HCT116 (cell line): ENCODE data around the gene MAP3K6. TPM values are rescaled to one million over a fixed set of nuclear protein-coding genes. Genes with fewer than 3 reads are reported as not detected.

Source experiments
- ATAC-seq: fragments of 200-7000 bp; cut with Tn5 transposase; 2 replicates; pipeline ENCODE4 v1.9.1; 2020; ENCODE audit warnings: mild to moderate bottlenecking, moderate library complexity
- BruUV-seq: library from RNA; stranded (reverse); fragments of 400-500 nt; replicated peaks from 2 replicates; lab custom pipeline; 2021; lab: Mats Ljungman, UMichigan
- CTCF ChIA-PET: fragments of 300-600 bp; sonication (Branson Sonifier 250); formaldehyde crosslinking; loops from one replicate; lab custom pipeline; 2021; ENCODE audit warnings: antibody characterized with exemption; lab: Charles Lee
- POLR2A ChIA-PET: fragments of 300-600, 350-600 bp; sonication (Branson Sonifier 250); formaldehyde crosslinking; loops from one replicate; lab custom pipeline; 2021; ENCODE audit warnings: antibody characterized with exemption; lab: Charles Lee
- RAD21 ChIA-PET, 2 experiments: fragments of 300-600 bp; sonication (Branson Sonifier 250); formaldehyde crosslinking; loops; one replicate each; lab custom pipeline; 2023; ENCODE audit warnings: low total read pairs in 2 of 2; ENCODE audit not compliant: uncharacterized antibody in 2 of 2, unreplicated experiment in 2 of 2, low non-redundant PET in 1 of 2; lab: Charles Lee
- DNase-seq: peaks from one replicate; pipeline ENCODE4 v3.0.0-alpha.2; 2010; ENCODE audit warnings: low read depth, low spot score
- H2AFZ ChIP-seq: fragments of 200-600 bp; shearing (Covaris generic), sonication (generic); 2 replicates; pipeline ENCODE4 v1.6.1; 2017; ENCODE audit warnings: low read depth, mixed run types, mixed read lengths, antibody characterized with exemption, low read length; ENCODE audit not compliant: poor library complexity, severe bottlenecking
- H3K27ac ChIP-seq: 2 replicates; pipeline ENCODE4 v1.5.1; 2012; ENCODE audit warnings: low read depth, low read length
- H3K27me3 ChIP-seq: fragments of 200-600 bp; sonication (generic); 2 replicates; pipeline ENCODE4 v1.6.1; 2016; ENCODE audit warnings: mixed run types, low read length, mixed read lengths; ENCODE audit not compliant: insufficient read depth
- H3K36me3 ChIP-seq, 2 experiments: fragments of 200-500 bp in 1 of 2; fragments of 200-600 bp in 1 of 2; sonication (Bioruptor generic) in 1 of 2; sonication (generic) in 1 of 2; 2 replicates each; pipeline versions ENCODE4 v1.5.1 to v1.6.1; 2014 to 2016; ENCODE audit warnings: low read length in 2 of 2, inconsistent platforms in 1 of 2, mixed read lengths in 1 of 2, mixed run types in 1 of 2; ENCODE audit not compliant: insufficient read depth in 2 of 2, control insufficient read depth in 1 of 2
- H3K4me1 ChIP-seq, 2 experiments: fragments of 200-600 bp in 1 of 2; sonication (generic) in 1 of 2; 2 replicates each; pipeline versions ENCODE4 v1.5.1 to v1.6.1; 2012 to 2017; ENCODE audit warnings: low read length in 2 of 2, inconsistent platforms in 1 of 2, mild to moderate bottlenecking in 1 of 2, mixed read lengths in 1 of 2, mixed run types in 1 of 2, moderate library complexity in 1 of 2; ENCODE audit not compliant: insufficient read depth in 2 of 2, control insufficient read depth in 1 of 2
- H3K4me2 ChIP-seq: fragments of 200-600 bp; sonication (generic); 2 replicates; pipeline ENCODE4 v1.6.1; 2017; ENCODE audit warnings: mixed run types, low read length, mixed read lengths
- H3K4me3 ChIP-seq, 2 experiments: fragments of 200-600 bp in 1 of 2; sonication (generic) in 1 of 2; replicated peaks in 1 of 2; 2 replicates each; pipeline ENCODE4 v1.5.1; 2011 to 2016; ENCODE audit warnings: low read length in 2 of 2, control low read depth in 1 of 2, low read depth in 1 of 2, mild to moderate bottlenecking in 1 of 2, mixed read lengths in 1 of 2, mixed run types in 1 of 2
- H3K79me2 ChIP-seq: fragments of 200-600 bp; sonication (generic); 2 replicates; pipeline ENCODE4 v1.6.1; 2017; ENCODE audit warnings: mild to moderate bottlenecking, mixed run types, low read length, moderate library complexity, mixed read lengths; ENCODE audit not compliant: insufficient read depth
- H3K9ac ChIP-seq: fragments of 200-600 bp; sonication (generic); 2 replicates; pipeline ENCODE4 v1.6.1; 2016; ENCODE audit warnings: low read length, mixed read lengths
- H3K9me2 ChIP-seq: fragments of 200-600 bp; sonication (generic), shearing (Covaris generic); 2 replicates; pipeline ENCODE4 v1.6.1; 2017; ENCODE audit warnings: mixed run types, mild to moderate bottlenecking, moderate library complexity; ENCODE audit not compliant: insufficient read depth
- H3K9me3 ChIP-seq, 2 experiments: fragments of 200-500 bp in 1 of 2; fragments of 200-600 bp in 1 of 2; sonication (Bioruptor generic) in 1 of 2; sonication (generic) in 1 of 2; 2 replicates each; pipeline ENCODE4 v1.6.1; 2014 to 2017; ENCODE audit warnings: low read length in 2 of 2, mixed read lengths in 2 of 2, inconsistent platforms in 1 of 2, low read depth in 1 of 2, mild to moderate bottlenecking in 1 of 2, mixed run types in 1 of 2, moderate library complexity in 1 of 2; ENCODE audit not compliant: control insufficient read depth in 1 of 2, insufficient read depth in 1 of 2
- H4K20me1 ChIP-seq: fragments of 200-600 bp; sonication (generic), shearing (Covaris generic); 2 replicates; pipeline ENCODE4 v1.6.1; 2017; ENCODE audit warnings: mixed run types, mild to moderate bottlenecking, moderate library complexity; ENCODE audit not compliant: insufficient read depth
- RAD21 ChIP-seq: IDR thresholded peaks from 2 replicates; pipeline ENCODE4 v1.6.1; 2012; ENCODE audit warnings: low read depth, mild to moderate bottlenecking
- SIN3A ChIP-seq: IDR thresholded peaks from 2 replicates; pipeline ENCODE4 v1.6.1; 2012; ENCODE audit warnings: low read depth
- ZFX ChIP-seq: fragments of 450-650 bp; IDR thresholded peaks from 2 replicates; pipeline ENCODE4 v1.6.1; 2017
- intact Hi-C: fragments of 100-400 bp; cut with micrococcal nuclease; formaldehyde crosslinking; loops from 2 replicates; pipeline ENCODE4 v1.10.0; 2022
- total RNA-seq: library from RNA; stranded (reverse); gene quantifications from one replicate; pipeline ENCODE4 v1.2.1, GENCODE V29; 2021; ENCODE audit not compliant: unreplicated experiment
- TF ChIP-seq, protein P1 (sequence below), 3 experiments: fragments of 200-600 bp in 1 of 3; sonication (generic) in 1 of 3; IDR thresholded peaks in 2 of 3; conservative IDR thresholded peaks in 1 of 3; 2 replicates each; pipeline ENCODE4 v1.5.1; 2012 to 2017; ENCODE audit warnings: low read depth in 2 of 3, low read length in 2 of 3, antibody characterized with exemption in 1 of 3, borderline replicate concordance in 1 of 3, control low read depth in 1 of 3, mild to moderate bottlenecking in 1 of 3, mixed read lengths in 1 of 3, mixed run types in 1 of 3, moderate library complexity in 1 of 3; ENCODE audit not compliant: insufficient read depth in 1 of 3

Gene MAP3K6
- total RNA-seq, 1 experiment from 2014 or later = 30.2 TPM

DNA sequence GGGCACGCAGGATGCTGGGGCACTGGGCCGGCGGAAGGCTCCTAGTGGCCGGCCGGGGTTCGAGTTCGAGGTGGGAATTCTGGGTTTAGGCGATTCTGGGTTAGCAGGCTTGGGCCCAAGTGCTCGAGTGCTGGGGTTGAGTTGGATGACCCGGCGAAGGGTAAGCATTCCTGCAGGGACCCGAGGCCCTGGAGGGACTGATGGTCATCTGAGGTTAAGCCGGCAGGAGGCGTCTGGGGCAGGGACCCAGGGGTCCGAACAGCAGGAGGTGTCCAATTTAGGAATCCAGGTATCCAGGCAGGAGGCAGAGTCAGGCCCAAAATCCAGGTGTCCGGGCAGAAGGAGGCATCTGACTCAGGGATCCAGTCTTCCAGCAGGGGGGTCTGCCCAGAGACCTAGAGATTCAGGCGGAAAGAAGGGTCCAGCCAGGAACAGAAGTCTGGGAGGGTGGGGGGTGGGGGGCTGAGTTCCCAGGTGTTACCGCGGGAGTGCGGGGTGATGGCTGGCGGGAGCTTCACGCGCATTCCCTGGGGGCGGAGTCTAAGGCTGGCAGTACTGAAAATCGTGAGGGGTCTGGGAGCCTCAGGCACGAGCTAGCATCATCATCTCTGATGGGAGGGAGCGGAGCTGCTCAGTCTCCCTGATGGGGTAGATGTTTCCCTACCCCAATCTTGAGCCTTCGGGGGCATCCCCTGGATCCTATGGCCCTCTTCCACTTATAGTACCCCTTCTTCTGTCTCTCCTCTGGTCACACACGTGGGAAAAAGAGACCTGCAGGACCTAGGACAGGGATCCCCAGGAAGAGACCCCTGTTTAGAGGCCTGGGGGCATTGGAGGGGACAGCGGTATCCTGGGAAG, 26.2 kb upstream of the MAP3K6 start:
- intact Hi-C loops = loop anchor here (2.0 kb wide), 1 partner anchor 348 kb away; no protein-coding TSS in a partner anchor
- peak overlapping the region; percentile 88 for H3K27ac ChIP-seq
- H3K36me3 ChIP-seq = peaks cover 0 to 12% of the 10 kb centered on the region in 2 experiments; a peak in 1 of 4 replicates
- CTCF ChIA-PET = interaction anchor here (0.6 to 3.3 kb wide), 6 partner anchors 20 to 269 kb away, joined by 3 to 21 read pairs (median 3); no protein-coding TSS in a partner anchor
- no peaks in the 10 kb centered on the region for H4K20me1 ChIP-seq
- BruUV-seq = TSS peak; percentile 69
- peak overlapping the region; percentile 86 for H3K4me2 ChIP-seq
- H3K9ac ChIP-seq = peak overlapping the region; percentile 100
- H3K9me2 ChIP-seq = no peaks in the 10 kb centered on the region
- H2AFZ ChIP-seq = no peak overlapping the region
- ATAC-seq = peak; percentile 33
- TF ChIP-seq ZFX = peak; percentile 46; the same call in 1 of the 2 replicates
- TF ChIP-seq RAD21 = 0 out of 2 replicates have a peak, but pooled peaks have one; percentile 21
- TF ChIP-seq, protein P1, sequence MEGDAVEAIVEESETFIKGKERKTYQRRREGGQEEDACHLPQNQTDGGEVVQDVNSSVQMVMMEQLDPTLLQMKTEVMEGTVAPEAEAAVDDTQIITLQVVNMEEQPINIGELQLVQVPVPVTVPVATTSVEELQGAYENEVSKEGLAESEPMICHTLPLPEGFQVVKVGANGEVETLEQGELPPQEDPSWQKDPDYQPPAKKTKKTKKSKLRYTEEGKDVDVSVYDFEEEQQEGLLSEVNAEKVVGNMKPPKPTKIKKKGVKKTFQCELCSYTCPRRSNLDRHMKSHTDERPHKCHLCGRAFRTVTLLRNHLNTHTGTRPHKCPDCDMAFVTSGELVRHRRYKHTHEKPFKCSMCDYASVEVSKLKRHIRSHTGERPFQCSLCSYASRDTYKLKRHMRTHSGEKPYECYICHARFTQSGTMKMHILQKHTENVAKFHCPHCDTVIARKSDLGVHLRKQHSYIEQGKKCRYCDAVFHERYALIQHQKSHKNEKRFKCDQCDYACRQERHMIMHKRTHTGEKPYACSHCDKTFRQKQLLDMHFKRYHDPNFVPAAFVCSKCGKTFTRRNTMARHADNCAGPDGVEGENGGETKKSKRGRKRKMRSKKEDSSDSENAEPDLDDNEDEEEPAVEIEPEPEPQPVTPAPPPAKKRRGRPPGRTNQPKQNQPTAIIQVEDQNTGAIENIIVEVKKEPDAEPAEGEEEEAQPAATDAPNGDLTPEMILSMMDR (IDR thresholded peaks at IDR 0.05 in 2 of 3, conservative IDR thresholded peaks at IDR 0.05 in 1 of 3; ENCODE audit: borderline replicate concordance in 1 of 3, insufficient read depth in 1 of 3, low read depth in 2 of 3, low read length in 2 of 3) = peak in 2 of 3 experiments; percentile 35 to 47; a peak in 4 of 6 replicates
- TF ChIP-seq SIN3A = no peak
- RAD21 ChIA-PET = interaction anchor here in 1 of 2 experiments (0.6 kb wide), 2 partner anchors 49 to 55 kb away, joined by 3 to 5 read pairs; no protein-coding TSS in a partner anchor
- H3K9me3 ChIP-seq = no peaks in the 10 kb centered on the region
- H3K27me3 ChIP-seq = no peaks in the 10 kb centered on the region
- H3K4me1 ChIP-seq = peaks cover 17 to 43% of the 10 kb centered on the region in 2 experiments
- peak overlapping the region; percentile 96 to 99 for H3K4me3 ChIP-seq
- DNase-seq = no peak
- POLR2A ChIA-PET = interaction anchor here (0.7 kb wide), 1 partner anchor 27 kb away, joined by 5 read pairs; no protein-coding TSS in a partner anchor
- peaks cover 25% of the 10 kb centered on the region for H3K79me2 ChIP-seq
